ENCODE measurements around the gene FOXP1.

FOXP1 gene

DNA sequence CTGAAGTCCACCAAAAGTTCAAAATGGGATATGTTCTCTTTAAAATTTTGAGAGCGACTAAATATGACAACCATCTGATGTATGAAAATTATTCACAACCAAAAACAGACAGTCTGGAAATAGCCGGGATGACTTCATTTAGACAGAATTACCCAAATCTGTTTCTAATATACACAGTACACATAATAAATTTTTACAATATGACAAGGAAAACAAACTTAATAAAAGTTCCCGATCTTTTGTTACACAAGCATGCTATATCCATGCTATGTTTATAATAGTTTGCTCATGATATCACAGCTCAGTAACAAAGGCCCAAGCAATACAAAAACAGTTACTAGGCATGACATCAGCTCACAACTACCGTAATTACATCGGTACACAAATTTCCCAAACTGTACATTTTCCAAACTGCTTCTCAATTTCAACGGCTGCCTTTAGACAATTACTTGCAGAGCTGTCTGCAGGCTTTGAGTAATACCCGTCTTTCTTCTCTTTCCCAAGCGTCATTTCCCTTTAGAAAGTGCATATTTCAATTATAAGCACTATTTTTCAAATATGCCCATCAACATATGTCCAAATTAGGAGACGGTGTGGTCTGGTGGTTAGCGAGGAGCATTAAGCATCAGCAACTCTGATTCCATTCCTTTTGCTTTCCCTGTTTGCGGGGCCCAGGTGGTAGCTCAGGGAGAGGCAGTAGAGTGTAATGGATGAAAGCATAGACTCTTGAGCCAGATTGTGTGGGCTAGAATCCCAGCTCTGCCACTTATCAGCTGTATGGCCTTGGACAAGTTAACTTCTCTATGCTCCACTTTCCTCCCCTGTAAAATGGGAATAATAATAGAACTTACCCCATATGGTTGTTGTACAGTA lies 481.2 kb downstream of the FOXP1 start:
- no peak for DNase-seq (ENCODE audit: low read depth in 2 of 2)

DNA sequence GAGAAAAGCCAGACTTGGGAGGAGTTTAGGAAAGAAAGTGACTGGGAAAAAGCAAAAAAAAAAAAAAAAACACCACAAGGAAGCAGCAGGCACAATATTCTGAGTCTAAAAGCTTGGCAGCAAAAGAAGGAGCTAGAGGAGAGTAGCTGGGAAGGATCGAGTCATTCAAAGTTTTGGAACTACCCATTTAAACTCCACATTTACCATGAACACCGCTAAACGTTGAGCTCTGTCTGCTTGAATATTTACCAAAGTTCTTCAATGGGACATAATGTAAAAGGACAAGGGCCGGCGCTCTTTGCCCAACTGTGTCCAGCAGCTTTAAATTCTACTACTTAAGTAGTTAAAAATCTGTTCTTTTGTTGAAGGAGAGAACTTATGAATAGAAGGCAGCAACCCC lies 481.9 kb downstream of the FOXP1 start:
- no peak for DNase-seq (ENCODE audit: low read depth in 2 of 2)

DNA sequence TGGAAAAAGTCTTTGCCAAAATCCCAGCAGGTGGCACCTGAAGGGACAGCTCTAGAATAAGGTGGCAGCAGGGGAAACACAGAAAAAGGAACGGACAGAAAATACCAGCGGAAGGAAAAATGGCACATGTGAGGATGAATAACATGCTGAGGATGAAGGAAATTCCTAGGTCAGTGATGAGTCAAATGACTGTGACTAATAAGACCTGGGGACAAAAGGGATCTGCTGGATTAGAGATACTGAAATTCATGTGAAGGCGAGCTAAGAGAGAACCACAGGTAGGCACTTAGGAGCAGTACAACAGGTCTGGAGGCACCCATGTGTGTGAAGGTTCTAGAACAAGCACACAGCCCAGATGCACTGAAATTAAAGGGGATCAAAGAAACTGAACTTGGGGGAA lies 482.5 kb downstream of the FOXP1 start:
- DNase-seq (ENCODE audit: low read depth in 2 of 2), result no peak

DNA sequence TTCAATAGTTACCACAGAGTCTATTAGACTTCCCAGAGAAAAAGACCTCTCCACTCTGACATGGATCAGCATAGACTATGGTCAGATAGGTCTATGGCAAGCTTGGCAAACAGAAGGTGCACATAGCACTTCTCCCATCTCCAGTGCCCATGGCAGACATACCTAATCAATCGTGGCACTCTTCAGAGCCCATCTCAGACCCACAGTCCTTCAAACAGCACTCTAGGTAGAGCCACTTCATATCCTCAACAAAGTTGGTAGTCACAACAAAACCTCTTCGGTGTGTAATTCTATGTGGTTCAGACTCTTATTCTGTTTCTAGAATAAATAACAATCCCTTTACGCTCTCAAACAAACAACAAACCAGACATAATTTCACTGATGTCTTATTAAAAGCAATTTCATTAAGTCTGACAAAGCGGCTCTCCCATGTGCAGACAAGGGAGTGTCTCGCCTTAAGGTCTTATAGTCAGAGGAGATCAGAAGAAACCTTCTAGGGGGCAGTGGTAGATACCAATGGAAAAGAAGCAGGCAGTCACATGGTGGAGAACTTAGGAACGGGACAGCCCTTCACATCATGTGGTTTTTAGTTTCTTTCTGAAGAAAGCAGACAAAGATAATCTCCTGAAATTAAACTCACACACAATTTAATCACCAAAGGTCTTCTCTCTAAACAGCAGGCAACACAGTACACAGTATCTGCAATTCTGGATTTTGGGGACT lies 483.4 kb downstream of the FOXP1 start:
- no peak for DNase-seq (ENCODE audit: low read depth in 2 of 2)

DNA sequence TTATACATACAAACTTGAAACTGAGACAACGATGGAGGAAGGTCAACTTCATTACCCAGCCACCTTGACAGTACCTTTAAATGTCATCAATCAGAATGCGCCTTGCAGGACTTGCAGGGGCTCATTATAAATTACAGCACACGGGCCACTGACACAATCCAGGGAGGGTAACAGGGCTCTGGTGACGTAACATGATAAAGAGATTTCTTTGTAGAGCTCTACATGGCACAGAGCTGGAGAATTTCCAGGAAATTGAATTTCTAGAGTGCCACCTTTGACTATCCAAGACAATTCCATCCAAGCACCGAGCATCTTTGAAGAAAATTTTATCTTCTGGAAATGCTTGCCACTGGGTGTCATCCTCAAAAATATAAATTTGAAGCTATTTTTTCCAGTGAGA lies 486.0 kb downstream of the FOXP1 start:
- DNase-seq (ENCODE audit: low read depth in 2 of 2), result no peak

DNA sequence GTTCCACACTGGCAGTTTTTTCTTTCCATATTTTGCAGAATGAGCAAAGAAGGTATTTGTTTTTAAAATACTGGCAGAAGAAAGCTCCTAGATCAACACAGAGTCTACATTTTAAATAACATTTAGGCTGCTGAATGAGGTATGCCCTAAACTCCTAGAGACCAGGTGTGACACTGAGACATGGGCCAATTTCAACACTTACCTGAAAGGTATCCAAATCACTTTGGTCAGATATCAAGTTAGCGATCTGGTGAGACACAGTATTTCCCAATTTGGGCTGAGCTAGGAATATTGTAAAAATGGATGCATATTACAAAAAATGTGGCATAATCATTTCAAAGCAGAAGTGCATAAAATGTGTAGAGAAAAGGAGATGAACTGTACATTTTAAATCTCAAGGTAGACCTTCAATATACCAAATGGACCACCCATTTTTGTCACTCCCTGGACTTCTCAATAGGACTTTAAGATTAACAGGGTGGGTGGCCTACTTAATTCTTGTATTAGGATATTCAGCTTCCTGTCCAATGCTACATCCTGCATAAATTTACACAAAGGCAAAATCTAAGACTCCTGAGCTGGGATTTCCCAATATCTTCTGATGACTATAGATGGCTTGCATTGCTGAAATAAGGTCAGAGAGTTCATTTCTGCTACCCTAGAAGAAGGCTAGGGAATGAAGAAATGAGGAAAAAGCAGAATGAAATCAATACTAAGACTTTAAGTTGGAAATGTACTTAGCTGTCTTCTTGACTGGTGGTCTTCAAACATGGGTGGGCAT lies 487.8 kb downstream of the FOXP1 start:
- no peak for DNase-seq (ENCODE audit: low read depth in 2 of 2)

DNA sequence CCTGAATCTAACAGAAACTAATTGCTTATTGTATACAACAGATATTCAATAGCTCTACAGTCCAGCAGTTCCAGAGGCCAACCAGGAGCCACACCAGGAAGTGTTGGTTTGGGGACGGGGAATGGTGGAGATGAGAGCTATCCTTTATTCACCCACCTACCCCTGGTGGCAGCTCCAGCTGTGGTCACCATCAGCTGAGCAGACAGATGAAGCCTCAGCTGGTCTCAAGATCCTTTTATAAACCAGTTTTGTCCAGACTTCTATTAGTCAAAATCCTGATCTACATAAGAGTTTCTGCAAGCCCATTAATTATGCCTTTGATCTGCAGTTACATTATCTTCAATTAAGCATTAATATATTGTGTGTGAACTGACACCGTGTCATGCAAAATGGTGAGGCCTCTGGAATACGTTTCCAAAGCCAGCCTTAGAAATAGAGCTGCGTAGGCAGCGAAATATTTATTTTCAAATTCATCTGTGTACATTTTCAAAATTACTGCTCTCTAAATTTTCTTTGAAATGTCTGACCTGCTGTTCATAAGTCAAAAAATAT lies 488.8 kb downstream of the FOXP1 start:
- DNase-seq (ENCODE audit: low read depth in 2 of 2), result no peak

DNA sequence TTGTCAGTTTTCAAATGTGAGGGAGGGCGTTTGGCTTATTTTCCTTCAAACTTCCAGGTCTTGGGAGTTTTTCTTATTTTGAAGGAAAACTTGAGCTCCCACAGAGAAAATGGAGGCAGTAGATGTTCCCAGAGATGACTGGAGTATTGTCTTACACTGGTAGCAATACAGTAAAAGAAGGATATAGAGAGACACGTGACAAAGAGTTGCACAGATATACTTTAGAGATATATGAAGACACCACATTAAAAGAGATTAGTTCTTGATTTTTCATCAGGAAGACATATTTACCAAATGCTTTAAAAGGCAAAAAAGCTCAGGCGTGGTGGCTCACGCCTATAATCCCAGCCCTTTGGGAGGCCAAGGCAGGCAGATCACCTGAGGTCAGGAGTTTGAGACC lies 490.9 kb downstream of the FOXP1 start:
- no peak for DNase-seq (ENCODE audit: low read depth in 2 of 2)

DNA sequence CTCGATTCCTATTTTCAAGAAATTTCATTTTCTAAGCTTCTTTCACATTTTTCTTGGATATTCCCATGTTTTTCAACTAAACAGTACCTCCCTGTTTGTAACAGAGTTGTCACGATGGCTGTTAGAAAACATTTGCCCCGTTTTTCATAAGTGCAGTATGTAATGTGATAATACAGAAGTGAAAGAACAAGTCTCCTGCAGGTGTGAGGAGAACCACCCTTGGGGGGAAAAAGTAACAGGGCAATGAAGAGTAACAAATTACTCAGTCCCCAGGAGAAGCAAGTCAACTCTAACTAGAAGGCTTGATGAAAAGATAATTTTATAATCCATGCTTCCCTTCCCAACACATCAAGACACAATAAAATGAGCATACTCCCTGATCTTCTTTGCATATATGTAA lies 493.3 kb downstream of the FOXP1 start:
- no peak for DNase-seq (ENCODE audit: low read depth in 2 of 2)

DNA sequence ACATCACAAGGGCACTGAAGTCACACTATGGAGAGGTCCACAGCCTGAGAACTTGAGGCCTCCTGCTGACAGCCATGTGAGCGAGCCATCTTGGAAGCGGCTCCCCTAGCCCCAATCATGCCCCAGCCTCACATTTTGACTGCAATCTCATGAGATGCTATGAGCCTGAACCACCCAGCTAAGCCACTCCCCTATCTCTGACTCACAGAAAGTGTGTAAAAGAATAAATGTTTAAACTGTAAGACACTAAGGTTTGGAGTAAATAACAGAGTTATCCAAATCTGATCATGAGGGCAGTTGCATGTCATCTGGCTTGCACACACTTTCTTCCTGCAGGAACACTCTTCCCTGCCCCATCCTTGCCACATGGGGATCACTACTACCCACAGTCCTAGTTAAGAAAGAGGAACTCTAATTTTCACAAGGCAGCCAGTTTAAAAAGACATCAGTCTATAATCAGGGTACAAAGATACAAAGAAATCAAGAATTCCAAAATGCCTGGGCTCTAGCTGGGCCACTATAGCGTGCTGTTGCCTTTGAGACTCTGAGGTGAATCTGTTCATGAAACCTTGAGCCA lies 494.2 kb downstream of the FOXP1 start:
- DNase-seq (ENCODE audit: low read depth in 2 of 2), result no peak

DNA sequence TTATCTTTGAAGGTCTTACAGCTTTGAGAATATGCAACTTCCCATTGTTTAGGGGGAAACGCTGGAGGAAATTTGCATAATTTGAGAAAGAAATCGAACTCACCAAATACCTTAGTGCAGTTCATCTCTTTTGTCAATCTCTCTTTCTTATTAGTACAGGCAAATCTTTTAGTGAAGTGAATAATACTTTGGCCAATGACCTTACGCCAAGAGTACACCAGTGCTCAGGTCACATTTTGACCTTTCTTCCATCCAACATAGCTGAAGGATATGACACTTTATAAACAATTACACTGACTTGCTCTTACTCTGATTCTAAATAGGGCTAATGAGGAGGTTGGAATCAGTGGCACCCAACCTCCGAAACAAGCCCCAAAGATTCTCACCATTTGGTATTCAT lies 494.8 kb downstream of the FOXP1 start:
- DNase-seq (ENCODE audit: low read depth in 2 of 2), result no peak

DNA sequence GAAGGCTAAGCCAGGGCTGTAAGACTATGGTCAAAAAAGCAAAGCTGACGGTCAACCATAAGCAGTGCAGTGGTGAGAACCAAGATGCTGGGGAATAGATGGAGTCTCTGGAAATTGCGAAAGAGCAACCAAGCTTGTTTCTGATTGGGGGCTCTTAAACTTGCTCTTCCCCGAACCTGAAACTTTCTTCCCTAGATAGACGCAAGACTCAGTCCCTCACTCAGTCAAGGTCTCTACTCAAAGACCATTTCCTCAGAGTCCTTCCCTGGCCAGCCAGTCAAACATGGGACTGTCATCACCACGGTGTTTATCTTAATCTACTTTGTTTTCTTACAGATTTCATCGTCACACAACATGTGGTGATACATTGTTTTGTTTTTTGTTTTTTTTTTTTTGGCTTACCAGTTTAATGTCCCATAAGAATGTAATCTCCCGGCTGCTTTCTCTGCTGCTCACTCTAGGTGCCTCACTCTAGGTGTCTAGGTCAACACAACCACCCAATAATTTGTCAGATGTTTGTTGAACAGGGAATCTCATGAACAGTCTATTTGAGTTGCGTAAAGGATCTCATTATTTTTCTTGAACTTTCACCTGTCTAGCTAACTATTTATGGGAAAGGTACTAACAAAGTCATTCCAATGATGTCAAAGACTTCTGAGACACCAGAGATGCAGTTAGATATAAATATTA lies 495.4 kb downstream of the FOXP1 start:
- DNase-seq (ENCODE audit: low read depth in 2 of 2), result no peak

DNA sequence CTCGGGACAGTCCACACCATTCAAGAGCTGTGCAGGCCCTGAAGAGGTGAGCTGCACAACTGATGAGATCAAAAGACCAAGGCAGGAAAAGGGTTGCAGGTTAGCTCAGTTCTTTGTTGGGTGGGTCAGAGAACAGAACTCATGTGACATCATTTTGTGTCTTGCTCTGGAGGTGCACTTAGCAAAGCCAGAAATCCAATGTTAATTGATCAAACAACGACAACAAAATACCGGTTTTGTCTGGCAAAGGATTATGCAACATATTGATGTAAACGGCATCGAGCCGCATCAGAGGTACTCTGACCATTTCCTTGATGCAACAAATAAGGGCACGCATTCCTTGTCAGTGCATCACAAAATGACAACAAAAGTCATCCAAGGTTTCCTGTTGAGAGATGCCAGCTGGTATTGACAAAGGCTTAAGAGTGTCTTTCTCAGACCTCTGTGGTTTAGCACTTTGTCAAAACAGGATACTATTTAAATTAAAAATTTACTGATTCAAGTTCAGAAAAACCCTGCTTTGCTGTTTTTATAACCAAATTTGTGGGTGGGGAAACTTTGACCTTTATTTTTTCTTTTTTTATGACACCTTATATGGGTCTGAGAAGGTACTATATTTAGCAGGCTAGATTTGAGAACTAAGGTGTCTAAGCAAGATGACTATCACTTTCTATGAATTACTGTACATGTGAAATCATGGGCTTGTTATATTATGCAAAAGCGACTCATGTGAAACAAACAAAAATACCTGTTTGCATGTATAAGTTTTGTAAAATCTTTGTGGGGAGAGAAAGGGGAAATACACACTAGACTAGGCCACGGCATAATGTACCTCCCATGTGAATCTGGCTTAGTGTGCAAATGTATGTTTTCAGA lies 496.1 kb downstream of the FOXP1 start:
- no peak for DNase-seq (ENCODE audit: low read depth in 2 of 2)

DNA sequence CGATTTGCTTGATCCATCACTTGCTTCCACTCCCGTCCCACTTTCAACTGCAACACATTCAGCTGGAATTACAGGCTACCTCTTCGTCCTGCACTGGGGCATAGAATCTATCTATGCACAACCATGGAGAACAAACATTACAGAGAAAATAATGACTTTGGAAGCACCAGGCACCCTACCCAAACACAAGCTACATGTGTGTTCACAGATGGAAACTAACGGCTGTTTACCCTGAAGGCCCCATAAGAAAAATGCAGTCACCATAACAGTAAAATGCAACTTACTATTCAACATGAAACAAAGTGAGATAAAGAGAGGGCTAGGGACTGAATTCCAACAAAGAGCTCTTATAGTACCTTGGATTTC lies 496.8 kb downstream of the FOXP1 start:
- no peak for DNase-seq (ENCODE audit: low read depth in 2 of 2)

DNA sequence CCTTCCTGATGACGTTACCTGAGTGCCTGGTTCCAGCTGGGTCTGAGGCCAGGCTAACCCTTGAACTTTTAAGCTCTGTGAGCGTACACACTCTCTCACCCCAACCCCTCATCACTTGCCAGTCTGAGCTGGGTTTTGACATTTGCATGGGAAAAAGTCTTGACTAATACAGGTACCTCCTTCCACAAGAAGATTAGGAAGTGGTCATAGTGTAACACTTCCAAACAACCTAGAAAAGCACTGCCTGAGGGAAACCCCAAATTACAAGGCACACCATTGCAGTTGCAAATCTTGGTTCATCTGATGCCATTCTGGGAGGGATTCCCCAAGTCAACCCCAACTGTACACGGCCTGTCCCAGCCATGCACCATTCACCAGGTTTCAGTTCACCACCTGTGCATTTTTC lies 499.8 kb downstream of the FOXP1 start:
- DNase-seq (ENCODE audit: low read depth in 2 of 2), result no peak

DNA sequence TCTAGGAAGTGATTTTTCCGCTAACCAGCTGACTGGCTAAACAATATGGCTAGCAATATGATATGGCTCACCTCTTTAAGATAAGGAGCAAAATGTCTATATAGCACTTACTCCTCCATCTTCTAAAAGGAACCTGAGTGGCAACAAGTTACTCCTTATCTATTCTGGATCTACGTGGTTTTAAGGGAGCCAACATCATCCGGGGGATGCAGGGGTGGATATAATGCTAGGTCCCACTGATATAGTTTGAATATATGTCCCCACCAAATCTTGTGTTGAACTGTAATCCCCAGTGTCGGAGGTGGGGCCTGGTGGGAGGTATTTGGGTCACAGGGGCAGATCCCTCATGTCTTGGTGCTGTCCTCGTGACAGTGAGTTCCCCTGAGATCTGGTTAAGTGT lies 500.7 kb downstream of the FOXP1 start:
- DNase-seq (ENCODE audit: low read depth in 2 of 2), result no peak

DNA sequence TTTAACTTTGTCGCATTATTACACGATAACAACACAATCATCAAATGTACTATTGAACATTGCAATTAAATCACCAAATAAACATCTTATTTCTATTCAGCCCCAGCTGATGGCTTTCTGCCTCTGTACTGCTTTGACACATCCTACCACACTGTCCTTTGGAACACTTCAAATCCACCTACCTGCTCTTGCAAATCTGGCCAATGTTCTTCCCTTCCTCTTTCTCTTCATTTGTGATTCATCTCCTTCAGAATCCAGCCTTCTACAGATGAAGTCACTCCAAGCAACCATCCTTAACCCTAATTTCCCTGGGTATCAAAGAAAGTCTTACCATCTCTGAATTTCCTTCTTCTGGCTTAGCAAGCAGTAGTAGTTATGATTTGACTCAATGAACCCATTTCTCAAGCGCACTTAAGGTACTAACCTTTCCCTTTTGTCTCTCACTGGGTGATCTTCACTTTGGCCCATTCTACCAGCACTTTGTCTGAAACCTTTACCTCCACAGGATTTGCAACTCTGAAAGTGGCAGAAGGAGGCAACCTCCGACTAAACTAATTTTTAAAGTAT lies 502.9 kb downstream of the FOXP1 start:
- DNase-seq (ENCODE audit: low read depth in 2 of 2), result no peak

DNA sequence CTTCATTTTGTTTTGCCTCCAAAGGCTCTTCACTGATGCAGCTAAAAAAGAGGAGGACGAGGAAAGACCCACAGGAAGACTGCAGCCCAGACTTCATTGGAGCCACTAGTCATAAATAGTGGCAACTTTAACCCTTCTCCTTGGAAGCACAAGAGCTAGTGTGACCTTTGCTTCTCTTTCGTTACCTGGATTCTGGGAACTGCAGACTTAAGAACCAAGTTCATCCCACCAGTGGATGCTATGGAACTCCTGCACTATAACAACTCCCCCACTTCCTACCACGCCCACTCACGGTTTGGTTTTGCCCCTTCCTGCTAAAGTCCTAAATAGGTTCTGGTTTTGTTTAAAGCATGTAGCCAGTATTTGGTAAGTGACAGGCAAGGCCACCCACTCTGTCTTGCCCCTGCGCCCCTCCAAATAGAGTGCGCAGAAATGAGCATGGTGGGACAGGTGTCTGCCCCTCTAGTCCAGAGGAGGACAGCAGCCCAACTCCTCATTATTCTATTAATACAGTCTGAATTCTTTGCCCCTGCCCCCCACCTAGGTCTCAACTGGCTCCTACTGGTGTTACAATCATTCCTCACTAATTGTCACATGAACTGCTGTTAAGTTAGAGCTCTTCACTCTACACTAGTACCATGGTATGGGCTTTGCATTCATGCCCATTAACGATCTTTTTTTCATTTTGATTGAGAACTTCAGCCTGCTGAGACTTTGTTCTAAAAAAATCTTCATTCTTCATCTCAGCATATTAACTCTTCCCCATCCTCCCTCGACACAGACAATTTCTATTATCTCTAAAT lies 504.6 kb downstream of the FOXP1 start:
- no peak for DNase-seq (ENCODE audit: low read depth in 2 of 2)

DNA sequence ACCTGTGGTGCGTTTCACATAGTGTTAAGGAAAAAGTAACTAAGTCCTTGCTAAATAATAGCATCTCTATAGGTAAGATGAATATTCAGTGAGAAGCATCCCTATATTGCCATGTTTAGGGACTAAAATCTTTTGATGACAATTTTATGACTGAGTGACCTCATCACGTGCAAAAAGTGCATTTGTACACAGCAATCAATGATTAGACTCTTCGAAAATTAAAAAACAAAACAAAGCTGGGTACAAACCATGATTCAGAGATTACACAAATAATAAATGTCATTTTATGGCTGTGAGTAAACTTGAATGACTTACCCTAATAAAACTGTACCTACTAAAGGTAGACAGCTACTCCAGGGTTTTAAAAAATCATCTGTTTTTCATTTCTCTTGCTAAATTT lies 505.3 kb downstream of the FOXP1 start:
- DNase-seq (ENCODE audit: low read depth in 2 of 2), result no peak
